Gastrocnemius medialis (tissue), 4 donors: Measurements from ENCODE around the gene CTNNA2. TPM values are rescaled to one million over a fixed set of nuclear protein-coding genes. Genes with fewer than 3 reads are reported as not detected.

ENCODE experiments used
- ATAC-seq, 2 donors: fragments of 150-250 bp; one replicate each; pipeline ENCODE4 v1.9.1; 2016
- DNase-seq, 2 donors: peaks; one replicate each; pipeline ENCODE4 v3.0.0-alpha.2; 2019
- H3K27ac ChIP-seq, 4 donors: fragments of 200-600 bp; sonication (generic); 1 replicate in 1 of 4; 2 replicates in 3 of 4; pipeline ENCODE4 v1.5.1; 2016 to 2018; ENCODE audit warnings: mild to moderate bottlenecking in 2 of 4, moderate library complexity in 1 of 4
- H3K27me3 ChIP-seq, 3 donors: fragments of 200-600 bp; sonication (generic) in 2 of 3; 1 replicate in 1 of 3; 2 replicates in 2 of 3; pipeline versions ENCODE4 v1.5.1 to v1.6.0; 2016 to 2019; ENCODE audit warnings: mild to moderate bottlenecking in 1 of 3, moderate library complexity in 1 of 3
- H3K36me3 ChIP-seq, 2 donors: fragments of 200-600 bp; sonication (generic) in 1 of 2; one replicate each; pipeline ENCODE4 v1.5.1; 2017 to 2018
- H3K4me1 ChIP-seq, 2 donors: fragments of 200-600 bp; sonication (generic) in 1 of 2; one replicate each; pipeline ENCODE4 v1.5.1; 2016 to 2017; ENCODE audit warnings: mild to moderate bottlenecking in 2 of 2
- H3K4me3 ChIP-seq, 4 donors: fragments of 200-600 bp; sonication (generic) in 3 of 4; 1 replicate in 1 of 4; 2 replicates in 3 of 4; pipeline ENCODE4 v1.5.1; 2016 to 2019; ENCODE audit warnings: mild to moderate bottlenecking in 2 of 4
- H3K9me3 ChIP-seq, 3 donors: fragments of 200-600 bp; sonication (generic) in 2 of 3; 1 replicate in 1 of 3; 2 replicates in 2 of 3; pipeline ENCODE4 v1.5.1; 2016 to 2019
- POLR2A ChIP-seq, 2 donors: fragments of 450-650 bp; IDR thresholded peaks; one replicate each; pipeline ENCODE4 v1.6.1; 2017; ENCODE audit warnings: antibody characterized with exemption in 2 of 2, mild to moderate bottlenecking in 2 of 2, moderate library complexity in 2 of 2
- in situ Hi-C, 4 donors: fragments of 200-750 bp; cut with MboI; loops; one replicate each; pipeline versions ENCODE4 v1.15.0 to v1.8.0; 2017; ENCODE audit warnings: low sequenced_read_pairs in 4 of 4
- intact Hi-C: fragments of 100-400 bp; cut with DNase I; formaldehyde crosslinking; loops from one replicate; pipeline ENCODE4 v1.15.1; 2023; ENCODE audit warnings: low total_unique reads
- total RNA-seq, 4 donors: library from RNA; depleted of rRNA; stranded (reverse); fragments of >200 nt; gene quantifications; one replicate each; pipeline versions ENCODE4 v1.1.0 to v1.2.3, GENCODE V29; 2016
- TF ChIP-seq, protein P1 (sequence below), 5 experiments: fragments of 450-650 bp in 3 of 5; fragments of 200-600 bp in 2 of 5; sonication (generic) in 2 of 5; IDR thresholded peaks in 4 of 5; conservative IDR thresholded peaks in 1 of 5; 1 replicate in 4 of 5; 2 replicates in 1 of 5; pipeline ENCODE4 v1.5.1; 2016 to 2019; ENCODE audit warnings: antibody characterized with exemption in 5 of 5, mild to moderate bottlenecking in 3 of 5, moderate library complexity in 3 of 5

CTNNA2 gene
- total RNA-seq, 4 donors from 2014 or later = not detected

DNA sequence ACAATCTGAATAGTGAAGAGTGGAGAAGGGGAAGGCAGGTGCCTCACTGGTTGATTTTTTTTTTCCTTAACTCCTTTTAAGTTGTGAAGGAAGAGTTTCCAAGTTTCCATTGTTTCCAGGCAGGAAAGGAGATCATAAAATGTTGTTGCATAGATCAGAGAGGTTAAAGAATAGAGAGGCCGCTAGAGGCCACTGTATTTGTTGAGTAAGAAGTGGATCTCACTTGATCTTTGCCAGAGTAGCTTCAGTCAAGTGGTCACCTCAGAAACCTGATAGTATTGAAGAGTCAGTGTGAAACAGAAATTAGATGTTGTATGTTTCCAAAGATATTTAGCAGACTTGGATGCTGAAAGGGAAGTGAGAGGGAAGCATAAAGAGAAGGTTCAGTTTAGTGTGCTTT, 17.6 kb downstream of the CTNNA2 start:
- no peak for TF ChIP-seq POLR2A (IDR thresholded peaks at IDR 0.05)
- TF ChIP-seq, protein P1, sequence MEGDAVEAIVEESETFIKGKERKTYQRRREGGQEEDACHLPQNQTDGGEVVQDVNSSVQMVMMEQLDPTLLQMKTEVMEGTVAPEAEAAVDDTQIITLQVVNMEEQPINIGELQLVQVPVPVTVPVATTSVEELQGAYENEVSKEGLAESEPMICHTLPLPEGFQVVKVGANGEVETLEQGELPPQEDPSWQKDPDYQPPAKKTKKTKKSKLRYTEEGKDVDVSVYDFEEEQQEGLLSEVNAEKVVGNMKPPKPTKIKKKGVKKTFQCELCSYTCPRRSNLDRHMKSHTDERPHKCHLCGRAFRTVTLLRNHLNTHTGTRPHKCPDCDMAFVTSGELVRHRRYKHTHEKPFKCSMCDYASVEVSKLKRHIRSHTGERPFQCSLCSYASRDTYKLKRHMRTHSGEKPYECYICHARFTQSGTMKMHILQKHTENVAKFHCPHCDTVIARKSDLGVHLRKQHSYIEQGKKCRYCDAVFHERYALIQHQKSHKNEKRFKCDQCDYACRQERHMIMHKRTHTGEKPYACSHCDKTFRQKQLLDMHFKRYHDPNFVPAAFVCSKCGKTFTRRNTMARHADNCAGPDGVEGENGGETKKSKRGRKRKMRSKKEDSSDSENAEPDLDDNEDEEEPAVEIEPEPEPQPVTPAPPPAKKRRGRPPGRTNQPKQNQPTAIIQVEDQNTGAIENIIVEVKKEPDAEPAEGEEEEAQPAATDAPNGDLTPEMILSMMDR (IDR thresholded peaks at IDR 0.05 in 4 of 5, conservative IDR thresholded peaks at IDR 0.05 in 1 of 5) = no peak

DNA sequence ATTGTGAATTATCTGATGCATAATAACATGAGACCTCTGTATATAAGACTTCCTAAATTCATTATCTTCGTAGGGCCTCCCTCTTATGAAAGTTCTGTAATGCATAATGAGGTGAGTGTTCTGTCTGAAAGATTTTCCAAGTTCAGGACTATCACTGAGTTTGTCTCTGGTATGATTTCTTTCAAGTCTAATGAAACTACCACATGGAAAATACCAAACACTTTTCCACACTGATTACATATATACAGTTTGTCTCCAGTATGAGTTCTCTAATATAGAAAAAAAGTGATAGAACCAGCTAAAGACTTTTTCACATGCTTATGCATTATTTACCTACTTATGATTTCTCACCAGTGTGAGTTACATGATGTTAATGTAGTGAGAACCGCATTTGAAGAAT, 34.7 kb downstream of the CTNNA2 start:
- no peak overlapping the region for H3K4me3 ChIP-seq
- intact Hi-C loops (no loop called here), in situ Hi-C loops (no loop called here)
- H3K9me3 ChIP-seq = peaks cover 0 to 5% (median 0%) of the 10 kb centered on the region in 3 donors
- no peak for ATAC-seq
- no peak for DNase-seq
- H3K4me1 ChIP-seq = no peaks in the 10 kb centered on the region
- H3K27me3 ChIP-seq = no peaks in the 10 kb centered on the region
- TF ChIP-seq, protein P1 (IDR thresholded peaks at IDR 0.05 in 4 of 5, conservative IDR thresholded peaks at IDR 0.05 in 1 of 5) = no peak
- no peak for TF ChIP-seq POLR2A (IDR thresholded peaks at IDR 0.05)
- H3K36me3 ChIP-seq = no peaks in the 10 kb centered on the region
- H3K27ac ChIP-seq = no peak overlapping the region

More for the DNA sequence above, 17.6 kb downstream of the CTNNA2 start:
- H3K27ac ChIP-seq = no peak overlapping the region
- no peaks in the 10 kb centered on the region for H3K36me3 ChIP-seq
- in situ Hi-C loops = no loop called here
- ATAC-seq (no peak), DNase-seq (no peak)
- no peaks in the 10 kb centered on the region for H3K4me1 ChIP-seq
- no peak overlapping the region for H3K4me3 ChIP-seq
- no peaks in the 10 kb centered on the region for H3K27me3 ChIP-seq
- peaks cover 0 to 5% (median 0%) of the 10 kb centered on the region in 3 donors for H3K9me3 ChIP-seq
- intact Hi-C loops = no loop called here

DNA sequence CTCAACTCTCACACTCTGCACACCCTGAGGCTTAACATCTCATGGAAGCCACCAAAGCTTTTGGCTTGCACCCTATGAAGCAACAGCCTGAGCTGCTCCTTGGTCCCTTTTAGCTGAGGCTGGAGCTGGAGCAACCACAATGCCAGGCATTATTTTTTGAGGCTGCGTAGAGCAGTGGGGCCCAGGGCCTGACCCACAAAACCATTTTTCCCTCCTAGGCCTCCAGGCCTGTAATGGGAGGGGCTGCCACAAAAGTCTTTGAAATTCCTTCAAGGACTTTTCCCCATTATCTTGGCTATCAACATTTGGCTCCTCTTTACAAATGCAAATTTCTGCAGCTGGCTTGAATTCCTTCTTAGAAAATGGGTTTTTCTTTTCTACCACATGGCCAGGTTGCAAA, 39.8 kb downstream of the CTNNA2 start:
- TF ChIP-seq POLR2A (IDR thresholded peaks at IDR 0.05) = no peak
- TF ChIP-seq, protein P1 (IDR thresholded peaks at IDR 0.05 in 4 of 5, conservative IDR thresholded peaks at IDR 0.05 in 1 of 5) = no peak
- Histone ChIP-seq H3K27ac (no peak overlapping the region), H3K4me3 (no peak overlapping the region), H3K27me3 (no peaks in the 10 kb centered on the region), H3K36me3 (no peaks in the 10 kb centered on the region), H3K9me3 (no peaks in the 10 kb centered on the region), H3K4me1 (no peaks in the 10 kb centered on the region)
- intact Hi-C loops (no loop called here), in situ Hi-C loops (no loop called here)
- ATAC-seq (no peak), DNase-seq (no peak)

- Histone ChIP-seq H3K4me3 (no peak overlapping the region), H3K27me3 (no peaks in the 10 kb centered on the region), H3K9me3 (no peaks in the 10 kb centered on the region), H3K36me3 (no peaks in the 10 kb centered on the region), H3K27ac (no peak overlapping the region), H3K4me1 (no peaks in the 10 kb centered on the region)
- TF ChIP-seq, protein P1 (IDR thresholded peaks at IDR 0.05 in 4 of 5, conservative IDR thresholded peaks at IDR 0.05 in 1 of 5) = no peak
- TF ChIP-seq POLR2A (IDR thresholded peaks at IDR 0.05) = no peak
- intact Hi-C loops (no loop called here), in situ Hi-C loops (no loop called here)
- ATAC-seq = no peak
- DNase-seq = no peak
These were observed 42.0 kb downstream of the CTNNA2 start for GRCh38 chr2:79554899-79555298.

- Histone ChIP-seq H3K4me3 (no peak overlapping the region), H3K27ac (no peak overlapping the region), H3K27me3 (no peaks in the 10 kb centered on the region), H3K4me1 (no peaks in the 10 kb centered on the region), H3K9me3 (no peaks in the 10 kb centered on the region), H3K36me3 (no peaks in the 10 kb centered on the region)
- intact Hi-C loops (no loop called here), in situ Hi-C loops (no loop called here)
- TF ChIP-seq, protein P1 (IDR thresholded peaks at IDR 0.05 in 4 of 5, conservative IDR thresholded peaks at IDR 0.05 in 1 of 5) = no peak
- no peak for TF ChIP-seq POLR2A (IDR thresholded peaks at IDR 0.05)
- ATAC-seq (no peak), DNase-seq (no peak)
These were observed 51.2 kb downstream of the CTNNA2 start for GRCh38 chr2:79564065-79564464.
